Measurements from ENCODE around the gene RBSN. TPM values are rescaled to one million over a fixed set of nuclear protein-coding genes. Genes with fewer than 3 reads are reported as not detected.

RBSN gene
- 11.4 and 17.0 TPM in 2 replicates for total RNA-seq

GRCh38 chr3:15098503-15099363 is at the start of gene RBSN:
RBSN (minus strand) TSS chr3:15099148; CDS start chr3:15096120, 3,028 bp downstream.

GRCh38 chr3:15064835-15065549 is 34.0 kb downstream of the RBSN start, which contains the start of gene MRPS25:
MRPS25 (minus strand) TSS chr3:15065315; CDS start chr3:15065194, 121 bp downstream.

Other genes starting within 250 kb of the RBSN start
- 10.4 and 11.5 TPM in 2 replicates for gene NR2C2, start 151.6 kb downstream of the RBSN start, total RNA-seq
- 34.0 and 48.5 TPM in 2 replicates for gene MRPS25, start 33.8 kb downstream of the RBSN start, total RNA-seq
- gene CAPN7, start 107.1 kb upstream of the RBSN start, total RNA-seq = 18.1 and 21.2 TPM in 2 replicates
- 6.8 and 9.2 TPM in 2 replicates for gene SH3BP5, start 233.4 kb upstream of the RBSN start, total RNA-seq

All from airway epithelial cell (primary cell).